ENCODE measurements around the gene APOC4. TPM values are rescaled to one million over a fixed set of nuclear protein-coding genes. Genes with fewer than 3 reads are reported as not detected.

APOC4 gene
- total RNA-seq, 3 donors from 2014 or later = not detected

GRCh38 chr19:44988896-44989556 is 47.0 kb downstream of the APOC4 start:
- no peaks in the 10 kb centered on the region for H3K27me3 Mint-ChIP-seq (ENCODE audit: low read depth)
- no peaks in the 10 kb centered on the region for H3K9me3 Mint-ChIP-seq
- peak; percentile 83 to 85 for ATAC-seq
- H3K4me1 Mint-ChIP-seq (ENCODE audit: low read depth) = no peaks in the 10 kb centered on the region
- peak; percentile 63 for DNase-seq
- peaks cover 23% of the 10 kb centered on the region for H3K36me3 Mint-ChIP-seq (ENCODE audit: insufficient read depth)
- no peak overlapping the region for H3K4me3 Mint-ChIP-seq

GRCh38 chr19:44990459-44990858 is 48.4 kb downstream of the APOC4 start:
- no peak for ATAC-seq
- Mint-ChIP-seq H3K4me1 (ENCODE audit: low read depth) (no peaks in the 10 kb centered on the region), H3K4me3 (no peak overlapping the region), H3K27me3 (ENCODE audit: low read depth) (no peaks in the 10 kb centered on the region), H3K36me3 (ENCODE audit: insufficient read depth) (peaks cover 20% of the 10 kb centered on the region), H3K9me3 (no peaks in the 10 kb centered on the region)
- no peak for DNase-seq

GRCh38 chr19:44990966-44991365 is 48.9 kb downstream of the APOC4 start:
- no peaks in the 10 kb centered on the region for H3K27me3 Mint-ChIP-seq (ENCODE audit: low read depth)
- H3K36me3 Mint-ChIP-seq (ENCODE audit: insufficient read depth) = peaks cover 16% of the 10 kb centered on the region
- no peak overlapping the region for H3K4me3 Mint-ChIP-seq
- no peaks in the 10 kb centered on the region for H3K4me1 Mint-ChIP-seq (ENCODE audit: low read depth)
- H3K9me3 Mint-ChIP-seq = no peaks in the 10 kb centered on the region
- DNase-seq = no peak
- ATAC-seq = no peak

DNA sequence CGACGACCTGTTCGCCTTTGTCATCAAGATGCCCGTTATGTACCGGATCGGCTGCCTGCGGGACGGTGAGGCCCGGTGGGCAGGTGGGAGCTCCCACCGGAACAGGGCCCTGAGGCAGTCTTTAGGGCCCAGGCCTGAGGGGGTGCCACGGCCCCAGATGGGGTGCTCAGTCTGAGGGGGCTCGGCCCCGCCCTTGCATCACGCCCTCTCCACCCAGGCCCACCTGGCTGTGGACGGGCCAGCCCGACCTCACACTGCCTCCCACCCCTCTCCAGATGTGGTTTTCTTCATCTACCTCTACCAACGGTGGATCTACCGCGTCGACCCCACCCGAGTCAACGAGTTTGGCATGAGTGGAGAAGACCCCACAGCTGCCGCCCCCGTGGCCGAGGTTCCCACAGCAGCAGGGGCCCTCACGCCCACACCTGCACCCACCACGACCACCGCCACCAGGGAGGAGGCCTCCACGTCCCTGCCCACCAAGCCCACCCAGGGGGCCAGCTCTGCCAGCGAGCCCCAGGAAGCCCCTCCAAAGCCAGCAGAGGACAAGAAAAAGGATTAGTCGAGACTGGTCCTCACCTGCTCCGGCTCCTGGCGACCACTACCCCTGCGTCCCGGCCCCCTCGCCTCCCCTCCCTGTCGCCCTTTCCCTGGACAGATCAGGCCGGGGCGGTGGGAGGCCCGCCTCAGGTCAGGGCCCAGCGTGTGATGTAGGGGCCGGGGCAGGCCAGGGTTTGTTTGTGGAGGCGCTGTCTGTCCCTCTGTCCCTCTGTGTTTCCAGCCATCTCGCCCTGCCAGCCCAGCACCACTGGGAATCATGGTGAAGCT is 50.5 kb downstream of the APOC4 start:
- no peak for ATAC-seq
- Mint-ChIP-seq H3K27me3 (ENCODE audit: low read depth) (no peaks in the 10 kb centered on the region), H3K4me3 (no peak overlapping the region), H3K4me1 (ENCODE audit: low read depth) (no peaks in the 10 kb centered on the region), H3K36me3 (ENCODE audit: insufficient read depth) (peaks cover 11% of the 10 kb centered on the region), H3K9me3 (no peaks in the 10 kb centered on the region)
- DNase-seq = no peak

GRCh38 chr19:44993526-44993925 is 51.5 kb downstream of the APOC4 start:
- Mint-ChIP-seq H3K9me3 (no peaks in the 10 kb centered on the region), H3K4me3 (no peak overlapping the region), H3K27me3 (ENCODE audit: low read depth) (no peaks in the 10 kb centered on the region), H3K36me3 (ENCODE audit: insufficient read depth) (peaks cover 11% of the 10 kb centered on the region), H3K4me1 (ENCODE audit: low read depth) (no peaks in the 10 kb centered on the region)
- no peak for DNase-seq
- ATAC-seq = no peak

GRCh38 chr19:44993926-44994537 is 52.0 kb downstream of the APOC4 start:
- H3K4me1 Mint-ChIP-seq (ENCODE audit: low read depth) = no peaks in the 10 kb centered on the region
- H3K4me3 Mint-ChIP-seq = no peak overlapping the region
- no peaks in the 10 kb centered on the region for H3K27me3 Mint-ChIP-seq (ENCODE audit: low read depth)
- H3K9me3 Mint-ChIP-seq = no peaks in the 10 kb centered on the region
- ATAC-seq (no peak), DNase-seq (no peak)
- peaks cover 8% of the 10 kb centered on the region for H3K36me3 Mint-ChIP-seq (ENCODE audit: insufficient read depth)

Other genes with a start within 250 kb of the APOC4 start
- not detected for gene CEACAM16, start 243.1 kb upstream of the APOC4 start, total RNA-seq
- gene BCL3, start 193.5 kb upstream of the APOC4 start, total RNA-seq = 10 to 100 TPM; 27.9 to 35.3 (median 34.6) TPM
- under 1 TPM in 1 of 3 donors, not detected in 2; 0.23 TPM for gene CBLC, start 164.3 kb upstream of the APOC4 start, total RNA-seq
- gene BCAM, start 133.1 kb upstream of the APOC4 start, total RNA-seq = under 1 TPM; 0.33 to 0.40 (median 0.33) TPM
- gene NECTIN2, start 95.9 kb upstream of the APOC4 start, total RNA-seq = 1 to 10 TPM in 2 of 3 donors, under 1 TPM in 1; 0.66 to 1.4 (median 1.3) TPM
- gene TOMM40, start 51.0 kb upstream of the APOC4 start, total RNA-seq = 100 to 1,000 TPM; 427 to 536 (median 461) TPM
- gene APOE, start 36.4 kb upstream of the APOC4 start, total RNA-seq = 1 to 10 TPM; 4.3 to 5.0 (median 4.9) TPM
- gene APOC1, start 27.6 kb upstream of the APOC4 start, total RNA-seq = 1 to 10 TPM; 1.3 to 4.8 (median 4.2) TPM
- gene APOC2, start 3.8 kb downstream of the APOC4 start, total RNA-seq = not detected
- 100 to 1,000 TPM; 103 to 117 (median 112) TPM for gene CLPTM1, start 13.1 kb downstream of the APOC4 start, total RNA-seq
- 100 to 1,000 TPM; 128 to 137 (median 129) TPM for gene RELB, start 59.2 kb downstream of the APOC4 start, total RNA-seq
- 100 to 1,000 TPM; 111 to 114 (median 114) TPM for gene CLASRP, start 96.8 kb downstream of the APOC4 start, total RNA-seq
- gene ZNF296, start 134.2 kb downstream of the APOC4 start, total RNA-seq = 10 to 100 TPM in 1 of 3 donors, 1 to 10 TPM in 2; 7.8 to 10.2 (median 8.6) TPM
- gene GEMIN7, start 137.0 kb downstream of the APOC4 start, total RNA-seq = 10 to 100 TPM; 58.8 to 69.3 (median 65.0) TPM
- 10 to 100 TPM; 23.2 to 24.9 (median 24.7) TPM for gene PPP1R37, start 150.9 kb downstream of the APOC4 start, total RNA-seq
- gene NKPD1, start 218.7 kb downstream of the APOC4 start, total RNA-seq = under 1 TPM; 0.30 to 0.45 (median 0.33) TPM
- gene TRAPPC6A, start 236.0 kb downstream of the APOC4 start, total RNA-seq = 10 to 100 TPM in 1 of 3 donors, 1 to 10 TPM in 2; 8.5 to 11.5 (median 9.1) TPM
- 10 to 100 TPM; 12.3 to 15.5 (median 14.5) TPM for gene BLOC1S3, start 236.5 kb downstream of the APOC4 start, total RNA-seq

Measured in activated T-cell treated with anti-CD3 and anti-CD28 coated beads, Interleukin-2, amount 50 U/mL, for 4 hours (primary cell).